Measurements from ENCODE around the gene NAA80.
"Not testable (repeated sequence)": the region's sequence is repeated elsewhere in the genome, so short reads cannot be mapped to it uniquely, and the experiment has no call there.

The NAA80 gene

DNA sequence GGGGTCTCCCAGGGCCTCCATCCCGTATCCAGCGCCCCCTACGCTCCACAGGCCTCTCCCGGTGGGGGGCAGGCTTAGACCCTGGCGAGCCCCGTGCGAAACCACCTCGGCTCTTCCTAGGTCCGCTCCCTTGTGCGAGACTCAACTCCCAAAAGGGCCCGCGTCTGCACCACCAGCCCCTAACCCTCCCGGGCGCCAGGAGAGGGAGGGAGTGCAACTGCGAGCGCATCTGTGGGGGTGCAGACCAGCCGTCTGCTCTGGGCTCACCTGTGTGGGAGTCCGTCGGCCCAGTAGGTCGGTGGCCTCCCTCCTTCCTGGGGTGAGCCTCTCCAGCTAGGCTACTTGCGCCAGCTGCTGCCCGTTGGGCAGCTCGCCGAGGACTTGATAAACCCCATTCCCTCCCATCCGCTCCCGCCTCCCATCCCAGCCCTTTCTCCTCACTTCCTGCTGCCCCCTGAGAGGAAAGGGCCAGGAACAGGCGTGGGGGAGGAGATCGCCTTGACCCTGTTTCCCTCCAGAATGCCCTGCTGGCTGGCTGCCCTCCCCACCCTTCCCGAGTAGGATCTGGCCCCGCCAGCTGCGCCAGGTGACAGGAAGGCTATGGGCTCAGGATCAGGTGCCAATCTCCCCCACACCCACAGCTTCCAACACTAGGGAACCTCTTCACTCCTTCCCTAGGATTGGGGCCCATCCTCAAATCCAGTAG lies 23.3 kb upstream of the NAA80 start, which contains the start of gene HYAL2:
HYAL2 (minus strand) TSS at position 360 of the 706 bp plus-strand sequence. CDS start 2,256 bp downstream, outside the sequence.
- Mint-ChIP-seq H3K27ac (peak within 1 kb of the TSS; percentile 93), H3K4me1 (ENCODE audit: low read depth) (peaks cover 47% of the 10 kb centered on the region), H3K9me3 (no peaks in the 10 kb centered on the region), H3K4me3 (peak within 1 kb of the TSS; percentile 91), H3K27me3 (no peaks in the 10 kb centered on the region), H3K36me3 (ENCODE audit: low read depth) (peaks cover 8% of the 10 kb centered on the region)

DNA sequence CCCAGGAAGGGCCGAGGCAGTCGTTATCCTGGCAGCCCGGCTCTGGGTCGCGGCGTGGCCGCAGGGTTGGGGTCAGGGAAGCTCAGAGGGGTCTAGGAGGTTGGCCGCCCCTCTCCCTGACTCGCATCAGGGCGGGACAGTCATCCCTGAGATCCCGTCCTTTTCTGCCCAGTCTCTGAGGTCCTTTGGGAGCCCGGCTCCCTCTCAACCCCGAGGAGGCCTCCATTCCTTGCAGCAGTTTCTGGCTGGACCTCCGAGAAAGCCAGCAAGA lies 22.8 kb upstream of the NAA80 start:
- peaks cover 8% of the 10 kb centered on the region for H3K36me3 Mint-ChIP-seq (ENCODE audit: low read depth)
- H3K27me3 Mint-ChIP-seq: no peaks in the 10 kb centered on the region
- no peak overlapping the region for H3K27ac Mint-ChIP-seq
- H3K9me3 Mint-ChIP-seq: no peaks in the 10 kb centered on the region
- H3K4me3 Mint-ChIP-seq: no peak overlapping the region
- H3K4me1 Mint-ChIP-seq (ENCODE audit: low read depth): peaks cover 43% of the 10 kb centered on the region

DNA sequence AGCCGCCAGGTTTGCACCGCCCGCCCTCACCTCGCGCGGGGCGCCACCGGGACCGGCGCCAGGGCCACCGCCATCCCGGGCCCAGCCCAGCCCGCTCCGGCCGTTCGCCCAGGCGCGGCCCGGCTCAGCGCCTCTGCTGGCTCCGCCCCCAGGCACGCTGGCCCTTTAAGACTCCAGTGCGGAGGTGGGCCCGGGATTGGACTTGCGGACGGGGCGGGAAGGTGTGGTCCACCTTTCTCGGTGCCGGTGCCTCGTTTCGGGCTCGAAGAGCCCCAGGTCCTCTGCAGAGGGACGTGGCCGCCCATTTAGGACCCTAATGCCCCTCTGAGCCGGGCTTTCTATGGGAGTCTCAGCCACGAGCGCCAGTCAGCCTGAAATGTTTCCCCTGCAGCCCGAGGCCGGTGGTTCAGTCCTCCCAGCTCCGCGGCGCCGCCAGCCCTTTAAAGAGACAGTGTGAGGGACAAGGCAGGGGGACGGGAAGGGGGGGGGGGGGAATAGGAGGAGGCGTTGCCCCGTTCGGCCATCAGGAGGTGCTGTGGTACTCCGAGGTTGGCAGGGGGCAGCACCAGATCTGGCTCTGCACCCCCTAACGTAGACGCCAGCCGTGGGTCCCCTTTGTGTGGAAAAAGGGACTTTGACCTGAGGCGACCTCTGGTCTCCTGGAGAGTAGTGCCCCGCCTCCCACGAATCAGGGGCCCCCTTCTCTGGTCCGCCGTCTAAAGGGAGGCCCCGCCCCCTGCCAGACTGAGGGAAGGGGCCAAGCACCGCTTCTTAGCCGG lies 22.3 kb upstream of the NAA80 start:
- Mint-ChIP-seq H3K4me3 (peak overlapping the region; percentile 91), H3K9me3 (no peaks in the 10 kb centered on the region), H3K27ac (peak overlapping the region; percentile 93), H3K4me1 (ENCODE audit: low read depth) (peaks cover 44% of the 10 kb centered on the region), H3K36me3 (ENCODE audit: low read depth) (peaks cover 8% of the 10 kb centered on the region), H3K27me3 (no peaks in the 10 kb centered on the region)

DNA sequence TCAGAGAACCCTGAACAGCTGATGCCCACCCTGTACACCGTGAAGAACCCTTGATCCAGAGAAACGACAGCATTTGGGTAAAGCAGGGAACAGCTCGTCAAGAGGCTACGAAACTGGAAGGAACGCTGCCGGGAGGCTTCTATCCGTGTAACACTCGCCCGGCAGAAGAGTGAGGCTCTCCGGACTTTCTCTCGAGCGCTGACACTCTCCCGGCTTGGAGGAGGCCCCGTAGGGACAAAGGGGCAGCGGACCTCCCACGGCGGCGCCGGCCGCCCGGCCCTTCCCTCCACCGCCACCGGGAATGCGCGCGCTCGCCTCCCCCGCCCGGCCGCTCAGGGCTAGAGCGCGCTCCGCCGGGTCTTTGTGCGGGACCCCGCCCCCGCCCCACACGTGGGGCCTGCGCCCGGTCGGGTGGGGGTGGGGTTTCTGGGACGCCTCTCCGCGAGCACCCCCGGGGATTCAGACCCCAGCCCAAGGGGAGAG lies 21.7 kb upstream of the NAA80 start:
- Mint-ChIP-seq H3K36me3 (ENCODE audit: low read depth) (peaks cover 8% of the 10 kb centered on the region), H3K27ac (peak overlapping the region; percentile 40), H3K4me1 (ENCODE audit: low read depth) (peaks cover 44% of the 10 kb centered on the region), H3K4me3 (peak overlapping the region; percentile 91), H3K27me3 (no peaks in the 10 kb centered on the region), H3K9me3 (no peaks in the 10 kb centered on the region)

DNA sequence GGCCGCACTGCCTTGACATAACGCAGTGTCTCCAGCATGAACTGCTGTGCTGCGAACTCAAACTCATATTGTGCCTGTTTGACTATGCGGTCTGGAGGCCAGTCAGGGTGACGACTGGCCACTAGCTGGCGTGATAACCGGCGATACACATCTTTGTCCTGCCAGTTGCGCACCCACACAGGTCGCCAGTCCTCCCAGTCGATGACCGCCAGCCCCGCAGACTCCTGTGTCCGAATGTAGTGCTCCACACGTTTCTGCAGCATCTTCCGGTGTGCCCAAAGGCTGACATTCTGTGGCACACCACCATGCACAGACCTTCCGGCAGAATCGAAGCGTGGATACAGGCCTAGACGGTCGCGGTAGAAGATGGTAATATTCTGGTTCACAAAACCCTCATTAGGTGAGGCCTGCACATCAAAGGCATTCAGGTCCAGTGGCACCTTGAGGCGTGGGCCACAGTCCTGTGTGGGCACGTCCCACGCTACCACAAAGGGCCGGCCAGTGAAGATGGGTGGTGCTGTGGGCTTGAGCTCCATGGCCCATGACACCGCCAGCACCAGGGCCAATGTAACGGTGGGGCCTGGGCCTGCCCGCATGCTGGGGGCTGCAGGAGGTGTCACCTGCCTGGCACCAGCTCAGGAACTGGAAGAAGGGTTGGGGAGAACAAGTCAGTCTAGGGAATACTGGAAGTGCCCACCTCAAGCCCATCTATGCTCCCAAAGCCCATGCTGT lies 20.9 kb upstream of the NAA80 start:
- H3K27ac Mint-ChIP-seq: no peak overlapping the region
- H3K4me3 Mint-ChIP-seq: peak overlapping the region; percentile 91
- H3K36me3 Mint-ChIP-seq (ENCODE audit: low read depth): peaks cover 8% of the 10 kb centered on the region
- H3K27me3 Mint-ChIP-seq: no peaks in the 10 kb centered on the region
- no peaks in the 10 kb centered on the region for H3K9me3 Mint-ChIP-seq
- peaks cover 44% of the 10 kb centered on the region for H3K4me1 Mint-ChIP-seq (ENCODE audit: low read depth)

DNA sequence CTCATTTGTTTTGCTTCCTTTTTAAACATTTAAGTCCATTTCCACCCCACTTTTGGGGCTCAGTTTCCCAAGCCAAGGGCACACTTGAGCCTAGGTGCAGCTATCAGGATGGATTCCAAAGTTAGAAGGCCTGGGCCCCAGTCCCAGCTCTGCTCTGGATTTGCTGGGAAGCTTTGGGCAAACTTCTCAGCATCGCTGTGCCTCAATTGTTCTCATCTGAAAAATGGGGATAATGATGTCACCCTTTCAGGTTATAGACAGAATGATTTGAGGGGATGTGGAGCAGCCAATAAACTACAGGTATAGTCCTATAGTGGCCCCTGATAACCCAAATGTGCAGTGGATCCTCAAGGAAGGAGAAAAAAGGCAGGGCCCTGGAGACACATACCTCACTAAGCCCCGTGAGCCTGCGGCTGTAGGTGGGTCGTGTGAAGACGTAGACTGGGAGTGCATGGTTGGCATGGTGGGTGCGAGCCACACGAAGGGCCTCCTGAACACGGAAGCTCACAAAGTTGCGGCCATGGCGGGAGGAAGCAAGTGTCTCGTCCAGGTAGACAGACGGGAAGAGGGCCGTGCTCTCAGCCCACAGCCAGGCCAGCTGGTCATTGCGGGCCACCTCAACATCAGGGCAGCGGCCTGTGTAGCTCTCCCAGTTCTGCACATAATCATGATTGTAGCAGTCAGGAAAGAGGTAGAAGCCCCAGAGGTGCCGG lies 20.1 kb upstream of the NAA80 start:
- peak overlapping the region; percentile 26 for H3K4me3 Mint-ChIP-seq
- H3K9me3 Mint-ChIP-seq: no peaks in the 10 kb centered on the region
- H3K27me3 Mint-ChIP-seq: no peaks in the 10 kb centered on the region
- peaks cover 8% of the 10 kb centered on the region for H3K36me3 Mint-ChIP-seq (ENCODE audit: low read depth)
- no peak overlapping the region for H3K27ac Mint-ChIP-seq
- peaks cover 37% of the 10 kb centered on the region for H3K4me1 Mint-ChIP-seq (ENCODE audit: low read depth)

DNA sequence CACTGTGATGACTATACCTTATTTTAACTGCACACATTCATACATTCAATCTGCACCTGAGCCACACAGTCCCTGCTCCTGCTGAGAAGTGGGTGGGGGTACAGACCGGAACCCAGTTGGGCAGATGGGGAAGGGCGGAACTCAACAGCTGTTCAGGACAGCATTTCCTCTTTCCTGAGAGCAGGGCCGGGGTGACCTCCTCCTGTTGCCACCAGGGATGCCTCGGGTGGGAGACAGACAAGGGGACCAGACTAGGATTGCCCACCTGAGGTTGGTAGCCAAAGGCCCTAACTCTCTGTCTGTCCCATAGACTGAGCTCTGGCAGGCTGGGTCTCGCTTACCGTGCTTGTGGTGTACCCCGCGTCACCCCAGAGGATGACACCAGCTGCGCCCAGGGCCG lies 19.4 kb upstream of the NAA80 start:
- no peak overlapping the region for H3K27ac Mint-ChIP-seq
- H3K4me3 Mint-ChIP-seq: no peak overlapping the region
- no peaks in the 10 kb centered on the region for H3K27me3 Mint-ChIP-seq
- peaks cover 8% of the 10 kb centered on the region for H3K36me3 Mint-ChIP-seq (ENCODE audit: low read depth)
- no peaks in the 10 kb centered on the region for H3K9me3 Mint-ChIP-seq
- peaks cover 37% of the 10 kb centered on the region for H3K4me1 Mint-ChIP-seq (ENCODE audit: low read depth)

DNA sequence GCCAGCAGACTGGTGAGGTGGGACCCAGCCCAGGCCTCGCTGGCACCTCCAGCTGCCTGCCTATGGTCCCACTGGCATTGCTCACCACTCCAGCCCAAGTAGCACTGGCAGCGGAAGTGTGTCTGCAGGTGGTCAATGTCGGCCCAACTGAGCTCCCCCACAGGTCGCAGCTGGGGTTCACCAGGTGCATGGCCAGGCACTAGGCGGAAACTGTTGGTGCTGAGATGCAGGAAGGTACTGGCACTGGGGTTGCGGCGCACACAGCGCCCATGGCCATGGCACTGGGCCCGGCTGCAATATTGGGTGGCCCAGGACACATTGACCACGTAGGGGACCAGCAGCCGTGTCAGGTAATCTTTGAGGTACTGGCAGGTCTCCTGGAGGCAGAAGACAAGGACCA lies 19.0 kb upstream of the NAA80 start:
- Mint-ChIP-seq H3K4me3 (no peak overlapping the region), H3K4me1 (ENCODE audit: low read depth) (peaks cover 37% of the 10 kb centered on the region)

DNA sequence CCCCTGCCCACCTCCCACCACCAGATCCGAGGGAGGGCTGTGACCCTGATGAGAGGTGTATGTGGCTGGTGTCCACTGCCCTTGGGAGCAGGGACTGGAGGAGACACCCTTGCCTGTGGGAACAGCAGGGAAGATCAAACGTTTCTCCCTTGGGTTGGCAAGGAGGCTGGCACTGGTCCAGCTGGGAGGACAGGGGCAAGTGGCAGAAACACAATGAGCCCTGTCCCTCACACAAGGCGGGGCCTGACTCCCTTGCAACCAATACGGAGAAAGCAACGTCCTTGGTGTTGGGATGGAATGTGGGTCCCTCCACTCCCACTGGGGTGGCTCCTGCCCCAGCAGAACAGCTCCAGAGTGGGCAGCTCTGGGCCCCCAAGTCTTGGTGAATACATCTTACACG lies 18.1 kb upstream of the NAA80 start:
- Mint-ChIP-seq H3K4me3 (no peak overlapping the region), H3K27me3 (no peaks in the 10 kb centered on the region), H3K27ac (no peak overlapping the region), H3K9me3 (no peaks in the 10 kb centered on the region), H3K36me3 (ENCODE audit: low read depth) (peaks cover 8% of the 10 kb centered on the region), H3K4me1 (ENCODE audit: low read depth) (peaks cover 37% of the 10 kb centered on the region)

More for the DNA sequence above, 19.0 kb upstream of the NAA80 start:
- H3K9me3 Mint-ChIP-seq: no peaks in the 10 kb centered on the region
- H3K27ac Mint-ChIP-seq: no peak overlapping the region
- H3K36me3 Mint-ChIP-seq (ENCODE audit: low read depth): peaks cover 8% of the 10 kb centered on the region
- H3K27me3 Mint-ChIP-seq: no peaks in the 10 kb centered on the region

DNA sequence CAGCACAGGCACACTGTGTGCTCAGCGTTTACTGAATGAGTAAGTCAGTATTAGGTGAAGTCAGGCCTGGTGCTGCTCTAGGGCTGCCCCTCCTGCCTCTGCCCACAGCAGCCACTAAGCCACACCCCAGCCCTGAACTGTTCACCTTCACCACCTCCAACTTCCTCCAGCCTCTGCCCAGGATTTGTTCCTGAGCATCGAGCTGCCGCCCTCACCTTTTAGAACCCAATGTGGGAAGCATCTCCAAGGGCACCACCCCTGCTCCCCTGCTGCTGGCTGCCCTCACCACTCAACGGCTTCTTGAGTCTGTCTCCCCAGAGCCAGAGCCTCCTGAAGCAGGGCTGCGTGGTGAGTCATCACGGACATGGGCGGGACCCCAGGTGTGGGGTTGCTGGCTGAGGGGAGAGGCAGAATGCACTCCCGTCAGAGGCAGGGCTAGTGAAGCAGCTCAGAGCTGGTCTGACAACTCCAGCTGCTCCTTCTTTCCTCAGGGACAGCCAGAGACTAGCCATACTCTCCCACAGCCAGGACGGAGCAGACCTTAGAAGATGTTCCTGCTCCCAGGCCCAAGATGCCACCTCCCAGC lies 17.5 kb upstream of the NAA80 start:
- H3K9me3 Mint-ChIP-seq: no peaks in the 10 kb centered on the region
- no peaks in the 10 kb centered on the region for H3K27me3 Mint-ChIP-seq
- no peak overlapping the region for H3K4me3 Mint-ChIP-seq
- no peak overlapping the region for H3K27ac Mint-ChIP-seq
- H3K36me3 Mint-ChIP-seq (ENCODE audit: low read depth): peaks cover 8% of the 10 kb centered on the region
- peaks cover 37% of the 10 kb centered on the region for H3K4me1 Mint-ChIP-seq (ENCODE audit: low read depth)

DNA sequence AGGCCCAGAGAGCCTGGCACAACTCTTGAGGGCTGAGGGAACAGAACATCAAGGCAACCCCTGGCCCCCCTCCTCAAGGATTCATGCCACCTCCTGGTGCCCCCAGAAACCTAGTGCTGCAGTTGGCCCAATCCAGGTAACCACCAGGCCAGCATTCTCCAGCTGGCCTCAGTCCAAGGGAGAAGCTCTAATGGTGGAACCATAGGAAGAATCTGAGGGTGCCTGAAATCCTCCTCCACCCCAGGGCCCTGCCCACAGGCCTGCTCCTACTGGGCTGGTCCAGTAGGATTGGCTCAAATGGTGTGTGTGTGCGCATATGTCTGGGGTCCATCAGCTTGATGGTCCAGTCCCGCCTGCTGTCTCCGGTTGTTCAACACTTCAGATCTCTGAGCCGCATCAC lies 15.6 kb upstream of the NAA80 start:
- H3K4me1 Mint-ChIP-seq (ENCODE audit: low read depth): peaks cover 28% of the 10 kb centered on the region
- H3K36me3 Mint-ChIP-seq (ENCODE audit: low read depth): peaks cover 10% of the 10 kb centered on the region
- H3K9me3 Mint-ChIP-seq: no peaks in the 10 kb centered on the region
- H3K27ac Mint-ChIP-seq: no peak overlapping the region
- H3K4me3 Mint-ChIP-seq: no peak overlapping the region
- H3K27me3 Mint-ChIP-seq: no peaks in the 10 kb centered on the region

DNA sequence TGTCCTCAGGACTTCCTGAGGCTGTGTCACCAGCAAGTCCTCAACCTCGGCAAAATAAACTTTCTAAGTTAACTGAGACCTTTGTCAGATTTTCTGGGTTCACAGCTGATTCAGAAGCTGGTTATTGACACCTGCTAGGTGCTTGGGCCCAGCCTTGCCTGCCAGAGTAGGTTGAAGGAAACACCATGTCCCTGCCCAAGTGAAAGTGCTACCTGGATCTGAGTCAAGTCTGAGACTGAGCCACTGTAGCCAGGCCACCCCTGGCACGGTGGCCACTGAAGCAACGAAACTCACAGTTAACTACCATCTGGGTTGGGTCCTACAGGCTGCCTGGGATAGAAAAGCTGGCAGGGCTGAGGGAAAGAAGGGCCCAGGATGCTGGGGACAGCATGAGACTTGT lies 15.1 kb upstream of the NAA80 start:
- H3K4me1 Mint-ChIP-seq (ENCODE audit: low read depth): peaks cover 25% of the 10 kb centered on the region
- H3K36me3 Mint-ChIP-seq (ENCODE audit: low read depth): peaks cover 14% of the 10 kb centered on the region
- H3K9me3 Mint-ChIP-seq: no peaks in the 10 kb centered on the region
- H3K4me3 Mint-ChIP-seq: no peak overlapping the region
- no peaks in the 10 kb centered on the region for H3K27me3 Mint-ChIP-seq
- H3K27ac Mint-ChIP-seq: no peak overlapping the region

DNA sequence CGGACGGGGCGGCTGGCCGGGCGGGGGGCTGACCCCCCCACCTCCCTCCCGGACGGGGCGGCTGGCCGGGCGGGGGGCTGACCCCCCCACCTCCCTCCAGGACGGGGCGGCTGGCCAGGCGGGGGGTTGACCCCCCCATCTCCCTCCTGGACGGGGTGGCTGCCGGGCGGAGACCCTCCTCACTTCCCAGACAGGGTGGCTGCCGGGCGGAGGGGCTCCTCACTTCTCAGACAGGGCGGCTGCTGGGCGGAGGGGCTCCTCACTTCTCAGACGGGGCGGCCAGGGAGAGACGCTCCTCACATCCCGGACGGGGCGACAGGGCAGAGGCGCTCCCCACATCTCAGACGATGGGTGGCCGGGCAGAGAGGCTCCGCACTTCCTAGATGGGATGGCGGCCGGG lies 12.8 kb upstream of the NAA80 start:
- not testable (repeated sequence) for H3K4me3 Mint-ChIP-seq; H3K27me3 Mint-ChIP-seq; H3K4me1 Mint-ChIP-seq (ENCODE audit: low read depth); H3K27ac Mint-ChIP-seq; H3K9me3 Mint-ChIP-seq
- peaks cover 10% of the 10 kb centered on the region for H3K36me3 Mint-ChIP-seq (ENCODE audit: low read depth)

DNA sequence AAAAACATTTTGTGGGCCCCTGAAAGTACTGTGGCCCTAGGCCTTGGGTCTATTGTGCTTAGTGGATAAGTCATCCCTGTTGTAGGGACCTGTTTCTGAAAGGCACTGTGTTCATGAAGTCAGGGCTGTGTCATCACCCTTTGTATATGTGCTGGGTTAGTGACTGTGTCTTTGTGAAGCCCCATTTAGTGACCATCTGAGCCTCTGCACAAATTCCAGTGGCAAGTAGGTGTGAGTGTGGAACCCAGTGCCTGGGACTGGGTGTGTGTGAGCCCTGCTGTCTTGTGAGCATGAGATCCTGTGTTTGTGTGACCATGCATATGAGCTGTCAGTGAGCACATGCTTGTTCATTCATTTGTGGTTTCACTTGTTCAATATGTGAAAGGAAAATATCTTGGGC lies 5.4 kb upstream of the NAA80 start:
- Mint-ChIP-seq H3K27ac (no peak overlapping the region), H3K4me3 (no peak overlapping the region), H3K9me3 (no peaks in the 10 kb centered on the region), H3K36me3 (ENCODE audit: low read depth) (peaks cover 6% of the 10 kb centered on the region), H3K4me1 (ENCODE audit: low read depth) (peaks cover 20% of the 10 kb centered on the region), H3K27me3 (no peaks in the 10 kb centered on the region)
